Activated T-cell treated with anti-CD3 and anti-CD28 coated beads, Interleukin-2, amount 50 U/mL, for 72 hours (primary cell): ENCODE measurements around the gene CACNG4. TPM values are rescaled to one million over a fixed set of nuclear protein-coding genes. Genes with fewer than 3 reads are reported as not detected.
"Not testable (repeated sequence)": the region's sequence is repeated elsewhere in the genome, so short reads cannot be mapped to it uniquely, and the experiment has no call there.

ENCODE experiments used
- ATAC-seq, 2 donors: fragments of 150-1000 bp; cut with Tn5 transposase; replicated peaks in 1 of 2; 2 replicates each; pipeline ENCODE4 v1.10.0; 2021; ENCODE audit warnings: moderate library complexity in 2 of 2, mild to moderate bottlenecking in 1 of 2
- DNase-seq, 2 donors: peaks; one replicate each; pipeline ENCODE4 v3.0.0; 2021 to 2022; ENCODE audit warnings: mixed read lengths in 1 of 2
- H3K27ac Mint-ChIP-seq: one replicate; pipeline ENCODE4 v1.8.0; 2022; ENCODE audit warnings: mild to moderate bottlenecking, moderate library complexity, mixed read lengths
- H3K27me3 Mint-ChIP-seq: one replicate; pipeline ENCODE4 v1.8.0; 2022; ENCODE audit warnings: low read depth, mixed read lengths
- H3K36me3 Mint-ChIP-seq, 2 donors: one replicate each; pipeline ENCODE4 v1.8.0; 2022; ENCODE audit warnings: mixed read lengths in 2 of 2, mild to moderate bottlenecking in 1 of 2; ENCODE audit not compliant: insufficient read depth in 2 of 2
- H3K4me1 Mint-ChIP-seq: one replicate; pipeline ENCODE4 v1.8.0; 2022; ENCODE audit warnings: low read depth, mixed read lengths
- H3K4me3 Mint-ChIP-seq, 2 donors: one replicate each; pipeline ENCODE4 v1.8.0; 2022; ENCODE audit warnings: mild to moderate bottlenecking in 2 of 2, mixed read lengths in 2 of 2, moderate library complexity in 2 of 2
- H3K9me3 Mint-ChIP-seq, 2 donors: one replicate each; pipeline ENCODE4 v1.8.0; 2022; ENCODE audit warnings: mixed read lengths in 2 of 2
- total RNA-seq, 2 donors: library from RNA; stranded (reverse); gene quantifications; one replicate each; pipeline ENCODE4 v1.2.3, GENCODE V29; 2022

The CACNG4 gene
- total RNA-seq, 2 donors from 2014 or later, result not detected

- Mint-ChIP-seq H3K4me3 (no peak overlapping the region), H3K27me3 (peaks cover 69% of the 10 kb centered on the region), H3K4me1 (peaks cover 8% of the 10 kb centered on the region), H3K27ac (no peak overlapping the region), H3K9me3 (no peaks in the 10 kb centered on the region), H3K36me3 (no peaks in the 10 kb centered on the region)
- ATAC-seq, result no peak
- no peak for DNase-seq
Observed at GRCh38 chr17:66971264-66971663, 6.8 kb downstream of the CACNG4 start.

- H3K36me3 Mint-ChIP-seq, result no peaks in the 10 kb centered on the region
- no peaks in the 10 kb centered on the region for H3K9me3 Mint-ChIP-seq
- ATAC-seq (no peak), DNase-seq (no peak)
- no peak overlapping the region for H3K4me3 Mint-ChIP-seq
- peaks cover 69% of the 10 kb centered on the region for H3K27me3 Mint-ChIP-seq
- no peak overlapping the region for H3K27ac Mint-ChIP-seq
- H3K4me1 Mint-ChIP-seq, result peaks cover 3% of the 10 kb centered on the region
Observed at GRCh38 chr17:66971730-66972441, 7.4 kb downstream of the CACNG4 start.

- not testable (repeated sequence) for DNase-seq, ATAC-seq, H3K9me3 Mint-ChIP-seq, H3K27ac Mint-ChIP-seq, H3K4me3 Mint-ChIP-seq, H3K36me3 Mint-ChIP-seq, H3K4me1 Mint-ChIP-seq
- peaks cover 69% of the 10 kb centered on the region for H3K27me3 Mint-ChIP-seq
Observed at GRCh38 chr17:66972442-66972830, 7.9 kb downstream of the CACNG4 start.

GRCh38 chr17:66975188-66975587 lies 10.7 kb downstream of the CACNG4 start:
- no peak overlapping the region for H3K27ac Mint-ChIP-seq
- ATAC-seq (no peak), DNase-seq (no peak)
- H3K4me3 Mint-ChIP-seq, result no peak overlapping the region
- H3K9me3 Mint-ChIP-seq, result no peaks in the 10 kb centered on the region
- peaks cover 5% of the 10 kb centered on the region for H3K4me1 Mint-ChIP-seq
- H3K36me3 Mint-ChIP-seq, result no peaks in the 10 kb centered on the region
- peaks cover 59% of the 10 kb centered on the region for H3K27me3 Mint-ChIP-seq

GRCh38 chr17:66975614-66976378 lies 11.3 kb downstream of the CACNG4 start:
- Mint-ChIP-seq H3K27ac (no peak overlapping the region), H3K9me3 (no peaks in the 10 kb centered on the region), H3K4me3 (no peak overlapping the region), H3K36me3 (no peaks in the 10 kb centered on the region), H3K27me3 (peaks cover 56% of the 10 kb centered on the region), H3K4me1 (peaks cover 5% of the 10 kb centered on the region)
- DNase-seq, result peak in 1 of 2 donors; percentile 7
- peak in 1 of 2 donors; percentile 34 for ATAC-seq

GRCh38 chr17:66976379-66976663 lies 11.8 kb downstream of the CACNG4 start:
- H3K27me3 Mint-ChIP-seq, result peaks cover 54% of the 10 kb centered on the region
- H3K4me1 Mint-ChIP-seq, result peaks cover 5% of the 10 kb centered on the region
- no peak for ATAC-seq
- no peak overlapping the region for H3K4me3 Mint-ChIP-seq
- no peak for DNase-seq
- no peaks in the 10 kb centered on the region for H3K36me3 Mint-ChIP-seq
- no peaks in the 10 kb centered on the region for H3K9me3 Mint-ChIP-seq
- no peak overlapping the region for H3K27ac Mint-ChIP-seq

- ATAC-seq, result no peak
- no peak for DNase-seq
- no peak overlapping the region for H3K4me3 Mint-ChIP-seq
- no peaks in the 10 kb centered on the region for H3K9me3 Mint-ChIP-seq
- H3K4me1 Mint-ChIP-seq, result peaks cover 5% of the 10 kb centered on the region
- no peaks in the 10 kb centered on the region for H3K36me3 Mint-ChIP-seq
- peaks cover 52% of the 10 kb centered on the region for H3K27me3 Mint-ChIP-seq
- no peak overlapping the region for H3K27ac Mint-ChIP-seq
Observed at GRCh38 chr17:66976781-66977201, 12.3 kb downstream of the CACNG4 start.

GRCh38 chr17:66978514-66979061 lies 14.1 kb downstream of the CACNG4 start:
- no peak for ATAC-seq
- H3K4me1 Mint-ChIP-seq, result peaks cover 5% of the 10 kb centered on the region
- H3K27ac Mint-ChIP-seq, result no peak overlapping the region
- H3K4me3 Mint-ChIP-seq, result no peak overlapping the region
- peaks cover 55% of the 10 kb centered on the region for H3K27me3 Mint-ChIP-seq
- no peaks in the 10 kb centered on the region for H3K9me3 Mint-ChIP-seq
- DNase-seq, result no peak
- H3K36me3 Mint-ChIP-seq, result no peaks in the 10 kb centered on the region

GRCh38 chr17:66980896-66981295 lies 16.4 kb downstream of the CACNG4 start:
- Mint-ChIP-seq H3K27ac (no peak overlapping the region), H3K4me3 (no peak overlapping the region), H3K9me3 (no peaks in the 10 kb centered on the region), H3K4me1 (peaks cover 15% of the 10 kb centered on the region), H3K27me3 (peaks cover 55% of the 10 kb centered on the region), H3K36me3 (no peaks in the 10 kb centered on the region)
- DNase-seq, result no peak
- no peak for ATAC-seq

GRCh38 chr17:66981983-66982508 lies 17.5 kb downstream of the CACNG4 start:
- no peak overlapping the region for H3K4me3 Mint-ChIP-seq
- no peaks in the 10 kb centered on the region for H3K9me3 Mint-ChIP-seq
- ATAC-seq (no peak), DNase-seq (no peak)
- H3K27me3 Mint-ChIP-seq, result peaks cover 55% of the 10 kb centered on the region
- peaks cover 16% of the 10 kb centered on the region for H3K4me1 Mint-ChIP-seq
- H3K27ac Mint-ChIP-seq, result no peak overlapping the region
- no peaks in the 10 kb centered on the region for H3K36me3 Mint-ChIP-seq

GRCh38 chr17:66983414-66984021 lies 19.0 kb downstream of the CACNG4 start:
- ATAC-seq, result peak in 1 of 2 donors; percentile 50
- Mint-ChIP-seq H3K9me3 (no peaks in the 10 kb centered on the region), H3K4me3 (no peak overlapping the region), H3K36me3 (no peaks in the 10 kb centered on the region), H3K27me3 (peaks cover 60% of the 10 kb centered on the region), H3K4me1 (peaks cover 15% of the 10 kb centered on the region), H3K27ac (no peak overlapping the region)
- no peak for DNase-seq

- peaks cover 54% of the 10 kb centered on the region for H3K27me3 Mint-ChIP-seq
- ATAC-seq (no peak), DNase-seq (no peak)
- no peaks in the 10 kb centered on the region for H3K9me3 Mint-ChIP-seq
- peaks cover 15% of the 10 kb centered on the region for H3K4me1 Mint-ChIP-seq
- H3K27ac Mint-ChIP-seq, result no peak overlapping the region
- no peak overlapping the region for H3K4me3 Mint-ChIP-seq
- no peaks in the 10 kb centered on the region for H3K36me3 Mint-ChIP-seq
Observed at GRCh38 chr17:66984730-66985129, 20.2 kb downstream of the CACNG4 start.
